A172 (cell line): ENCODE measurements around the gene C9orf50. TPM values are rescaled to one million over a fixed set of nuclear protein-coding genes. Genes with fewer than 3 reads are reported as not detected.
"Not testable (repeated sequence)": the region's sequence is repeated elsewhere in the genome, so short reads cannot be mapped to it uniquely, and the experiment has no call there.

Source experiments
- DNase-seq: peaks from one replicate; pipeline ENCODE4 v3.0.0-alpha.2; 2015; ENCODE audit warnings: low spot score
- total RNA-seq: library from RNA; depleted of rRNA; stranded (reverse); fragments of >200 nt; shearing (Covaris generic); gene quantifications from 2 replicates; pipeline ENCODE4 v1.2.3, GENCODE V29; 2014; rRNA removed

The C9orf50 gene
- total RNA-seq: not detected in 2 replicates

- no peak for DNase-seq
These were observed at the start of gene C9orf50 for GRCh38 chr9:129620669-129621295. Gene C9orf50, minus strand, starts transcription at chr9:129621101. Its CDS starts 527 bp downstream, at chr9:129620574.

- no peak for DNase-seq
These were observed 49.0 kb upstream of the C9orf50 start for GRCh38 chr9:129669946-129670345.

- DNase-seq: peak; percentile 26
These were observed 48.3 kb upstream of the C9orf50 start for GRCh38 chr9:129669141-129669718.

DNA sequence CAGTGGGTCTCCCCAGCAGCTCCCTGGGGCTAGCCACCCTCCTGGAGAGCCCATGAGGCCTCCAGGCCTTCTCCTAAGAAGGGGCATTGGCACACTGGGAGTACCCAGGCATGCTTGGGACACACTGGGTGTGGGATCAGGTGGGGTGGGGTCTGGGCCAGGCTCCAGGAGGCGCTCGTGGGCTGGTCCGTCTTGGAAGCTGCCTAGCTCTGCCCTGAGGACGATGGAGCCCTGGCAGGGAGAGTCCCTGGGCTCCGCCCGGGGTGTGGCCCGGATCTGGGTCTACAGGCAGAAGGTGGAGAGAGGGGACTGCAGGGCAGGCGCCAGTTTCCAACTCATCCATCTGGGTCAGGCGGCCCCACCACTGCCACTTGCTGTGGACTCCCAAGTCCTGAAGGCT, 46.9 kb upstream of the C9orf50 start:
- no peak for DNase-seq

- DNase-seq: no peak
These were observed 46.5 kb upstream of the C9orf50 start for GRCh38 chr9:129667378-129667777.

DNA sequence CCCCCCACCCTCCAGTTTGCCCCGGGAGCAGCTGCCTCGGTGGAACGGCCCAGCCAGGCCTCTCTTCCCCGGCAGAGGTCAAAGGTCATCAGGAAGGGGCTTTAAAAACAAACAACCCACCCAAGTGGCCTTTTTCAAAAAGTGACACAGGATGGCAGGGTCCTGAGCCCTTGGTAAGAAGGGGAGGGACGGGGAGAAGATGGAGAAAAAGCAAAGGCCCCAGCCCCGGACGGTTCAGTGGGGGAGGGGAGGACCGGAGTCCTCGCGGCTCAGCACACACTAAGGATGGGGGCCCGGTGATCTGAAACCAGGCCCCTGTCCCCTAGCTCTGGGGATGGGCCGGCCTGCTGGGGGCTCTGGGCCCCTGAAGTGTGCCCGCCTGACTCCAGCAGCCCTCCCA, 45.7 kb upstream of the C9orf50 start:
- DNase-seq: no peak

- no peak for DNase-seq
These were observed 45.1 kb upstream of the C9orf50 start for GRCh38 chr9:129665814-129666520.

DNA sequence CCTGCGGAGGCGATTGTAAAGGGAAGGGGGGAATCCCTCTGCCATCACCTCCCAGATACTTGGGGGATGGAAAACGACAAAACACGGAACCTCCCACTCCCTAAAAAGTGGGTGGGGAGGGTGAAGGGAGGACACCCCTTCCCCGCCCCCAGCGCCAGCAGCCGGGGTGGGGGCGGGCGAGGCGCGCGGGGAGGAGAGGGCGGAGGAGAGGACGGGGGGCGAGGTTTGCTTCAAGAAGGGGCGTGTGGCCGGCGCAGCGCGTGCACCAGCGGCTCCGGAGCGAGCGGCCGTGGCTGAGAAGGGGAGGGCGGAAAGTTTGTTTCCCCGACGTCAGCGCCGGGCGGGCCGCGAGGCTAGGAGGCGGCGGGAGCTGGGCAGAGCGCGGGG, 44.5 kb upstream of the C9orf50 start, which contains the start of gene PRRX2:
TSS of gene PRRX2 (plus strand) at position 259 of the 387 bp plus-strand sequence. CDS start 221 bp downstream, outside the sequence.
- no peak for DNase-seq

GRCh38 chr9:129664746-129665388, 44.0 kb upstream of the C9orf50 start:
- DNase-seq: no peak

DNA sequence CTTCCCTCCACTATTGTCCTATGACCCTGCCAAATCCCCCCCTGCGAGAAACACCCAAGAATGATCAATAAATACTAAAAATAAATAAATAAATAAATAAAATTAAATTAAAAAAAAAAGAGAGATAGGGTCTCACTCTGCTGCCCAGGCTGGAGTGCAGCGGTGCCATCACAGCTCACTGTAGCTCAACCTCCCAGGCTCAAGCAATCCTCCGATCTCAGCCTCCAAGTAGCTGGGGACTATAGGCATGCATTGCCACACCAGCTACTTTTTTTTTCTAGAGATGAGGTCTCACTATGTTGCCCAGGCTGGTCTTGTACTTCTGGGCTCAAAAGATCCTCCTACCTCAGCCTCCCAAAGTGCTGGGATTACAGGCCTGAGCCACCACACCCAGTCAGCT, 41.3 kb upstream of the C9orf50 start:
- DNase-seq: not testable (repeated sequence)

GRCh38 chr9:129661029-129661428, 40.1 kb upstream of the C9orf50 start:
- no peak for DNase-seq

DNA sequence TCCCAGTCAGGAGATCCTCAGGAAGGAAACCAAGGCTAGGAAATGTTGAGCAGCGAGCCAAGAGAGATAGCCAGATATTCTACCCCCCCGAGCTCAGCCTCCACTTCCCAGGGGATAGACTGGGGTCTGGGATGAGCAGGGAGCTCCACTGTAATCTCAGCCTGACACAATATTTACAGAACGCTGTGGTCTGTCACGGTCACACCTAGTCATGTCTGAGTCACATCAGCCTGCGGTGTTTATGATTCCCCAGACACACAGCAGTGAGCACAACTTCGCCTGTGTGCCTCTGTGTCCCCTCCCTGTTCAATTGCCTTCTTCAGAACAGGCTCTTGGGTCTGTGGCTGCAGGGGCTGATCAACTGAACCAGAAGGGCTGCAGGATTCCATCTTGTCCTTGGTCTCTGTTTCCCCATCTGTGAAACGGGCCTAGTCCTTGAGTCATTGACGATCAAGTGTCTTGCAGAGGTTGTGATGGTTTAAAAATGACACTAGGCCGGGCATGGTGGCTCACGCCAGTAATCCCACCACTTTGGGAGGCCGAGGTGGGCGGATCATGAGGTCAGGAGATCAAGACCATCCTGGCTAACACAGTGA, 36.0 kb upstream of the C9orf50 start:
- DNase-seq: peak; percentile 57

DNA sequence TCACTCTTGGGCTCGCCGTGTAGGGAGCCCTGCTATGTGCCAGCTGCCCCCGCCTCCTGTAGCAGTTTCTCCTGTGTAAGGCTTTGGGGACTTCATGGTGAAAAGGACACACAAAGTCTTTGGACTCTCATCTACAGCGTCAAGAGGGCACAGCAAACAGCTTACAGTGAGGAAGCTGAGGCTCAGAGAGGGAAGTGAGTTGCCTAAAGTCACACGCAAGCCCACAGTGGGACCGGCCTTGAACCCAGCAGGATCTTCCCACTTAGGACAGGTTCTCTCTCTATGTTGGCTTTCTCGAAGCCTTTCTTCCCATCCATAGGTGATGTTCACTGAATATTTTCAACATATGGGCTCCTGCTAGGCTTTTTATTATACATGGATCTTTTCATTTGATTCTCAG, 34.8 kb upstream of the C9orf50 start:
- DNase-seq: no peak

GRCh38 chr9:129655154-129655553, 34.3 kb upstream of the C9orf50 start:
- no peak for DNase-seq

- no peak for DNase-seq
These were observed 33.7 kb upstream of the C9orf50 start for GRCh38 chr9:129654554-129655040.

DNA sequence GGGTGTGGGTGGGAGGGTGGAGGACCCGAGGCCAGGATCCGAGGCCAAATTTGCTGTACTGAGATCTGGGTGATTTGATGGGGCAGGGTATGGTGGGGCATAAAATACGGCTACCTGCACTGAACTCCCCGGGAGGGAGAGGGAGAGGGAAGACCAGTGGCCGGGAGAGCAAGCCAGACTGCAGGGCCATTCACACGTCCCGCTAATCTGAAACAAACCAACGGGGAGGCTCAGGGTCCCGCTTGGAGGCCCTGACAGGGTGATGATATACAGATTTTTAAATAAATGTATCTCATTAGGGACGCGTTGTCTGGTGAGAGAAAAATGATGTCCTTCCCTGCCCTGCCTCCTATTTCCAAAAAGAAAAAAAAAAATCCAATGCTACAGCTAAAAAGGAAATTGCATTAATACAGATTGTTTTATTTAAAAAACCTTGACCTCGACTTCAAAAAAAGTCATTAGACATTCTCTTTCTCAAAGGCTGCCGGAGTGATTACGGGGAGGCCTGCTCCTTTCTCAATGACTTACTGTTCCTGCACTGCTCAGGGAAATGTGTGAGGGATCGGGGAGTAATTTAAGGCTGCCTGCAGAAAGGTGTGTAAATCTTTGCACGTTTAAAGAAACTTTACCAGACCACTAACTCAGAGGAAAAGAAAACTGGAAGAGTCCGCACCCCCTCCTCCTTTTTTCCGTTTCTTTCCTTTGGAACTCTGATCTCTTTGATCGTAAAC, 33.1 kb upstream of the C9orf50 start:
- DNase-seq: no peak

DNA sequence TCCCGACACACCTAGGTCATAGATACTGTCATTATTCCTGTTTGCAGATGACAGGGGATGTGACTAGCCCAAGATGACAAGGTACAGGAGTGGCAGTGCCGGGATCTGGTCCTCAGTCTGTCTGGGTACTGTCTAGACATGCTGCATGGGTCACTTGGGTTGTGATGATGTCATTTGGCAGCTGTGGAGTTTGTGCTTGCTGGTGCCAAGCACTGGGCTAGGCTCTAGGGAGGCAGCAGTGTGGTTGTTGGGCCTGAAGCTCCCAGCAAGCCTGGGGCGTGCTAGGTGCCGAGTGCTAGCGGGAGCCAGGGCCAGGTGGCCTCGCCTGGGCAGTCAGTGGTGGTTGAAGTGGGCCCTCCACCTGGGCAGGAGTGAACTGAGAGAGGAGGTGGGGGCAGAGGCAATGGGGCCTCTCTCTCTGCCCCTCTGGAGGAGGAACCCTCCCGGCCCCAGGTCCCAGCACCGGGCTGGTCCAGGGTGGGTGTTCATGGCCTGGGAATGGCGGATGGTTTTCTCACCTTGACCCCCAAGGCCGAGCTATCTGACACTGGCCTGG, 29.9 kb upstream of the C9orf50 start:
- DNase-seq: no peak

DNA sequence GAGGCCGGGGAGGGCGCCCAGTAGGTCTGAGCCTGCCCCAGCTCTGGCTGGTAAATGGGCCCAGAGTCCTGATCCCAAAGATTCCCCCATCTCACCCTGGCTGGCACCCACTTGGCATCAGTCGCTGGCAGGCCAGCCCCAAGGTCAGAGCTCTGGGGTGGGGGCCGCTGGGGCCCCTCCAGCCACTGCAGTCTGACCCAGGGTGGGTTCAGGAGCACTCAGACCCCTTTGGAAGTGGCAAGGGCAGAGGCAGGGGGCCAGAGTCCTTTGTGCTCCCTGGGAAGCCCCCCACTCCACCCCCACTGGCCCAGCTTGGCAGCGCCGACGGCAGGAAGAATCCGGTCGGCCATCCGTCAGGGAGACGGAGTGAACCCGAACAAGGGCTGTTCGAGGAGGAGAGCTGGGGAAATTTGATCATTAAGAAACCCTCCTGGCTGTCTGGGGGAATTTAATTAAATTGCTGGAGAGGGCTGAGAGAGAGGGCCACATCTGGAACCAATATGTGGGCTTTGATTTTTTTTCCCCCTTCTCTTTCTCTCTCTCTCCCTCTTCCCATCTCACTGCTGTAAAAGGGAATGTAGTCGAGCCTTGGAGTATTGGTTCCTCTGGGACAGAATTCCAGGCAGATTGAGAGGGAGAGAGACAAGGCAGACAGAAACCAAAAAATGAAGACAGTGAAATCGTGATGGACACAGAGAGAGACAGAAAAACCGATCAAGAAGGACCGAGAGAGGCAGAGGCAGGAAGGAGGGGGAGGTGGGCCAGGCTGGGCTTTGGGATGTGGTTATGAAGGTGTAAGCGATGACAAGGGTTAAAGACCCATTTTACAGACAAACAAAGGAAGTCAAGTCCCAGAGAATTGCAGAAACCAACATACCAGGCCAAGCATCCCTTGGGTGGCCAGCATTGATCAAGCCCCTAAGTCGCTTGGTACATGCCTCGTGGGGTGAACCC, 29.1 kb upstream of the C9orf50 start:
- DNase-seq: no peak

GRCh38 chr9:129648764-129649115, 27.8 kb upstream of the C9orf50 start:
- no peak for DNase-seq
